Activated T-cell treated with anti-CD3 and anti-CD28 coated beads, Interleukin-2, amount 50 U/mL, for 1 hour (primary cell): ENCODE measurements around the gene THBD.
"Not testable (repeated sequence)": the region's sequence is repeated elsewhere in the genome, so short reads cannot be mapped to it uniquely, and the experiment has no call there.

Experiments used
- DNase-seq: peaks from one replicate; pipeline ENCODE4 v3.0.0-alpha.2; 2020

The THBD gene

GRCh38 chr20:23033918-23034317 lies 15.6 kb downstream of the THBD start:
- no peak for DNase-seq

GRCh38 chr20:23032750-23033078 lies 16.8 kb downstream of the THBD start:
- no peak for DNase-seq

- no peak for DNase-seq
These were observed 17.3 kb downstream of the THBD start for GRCh38 chr20:23032056-23032749.

- DNase-seq: no peak
These were observed 18.1 kb downstream of the THBD start for GRCh38 chr20:23031346-23031745.

DNA sequence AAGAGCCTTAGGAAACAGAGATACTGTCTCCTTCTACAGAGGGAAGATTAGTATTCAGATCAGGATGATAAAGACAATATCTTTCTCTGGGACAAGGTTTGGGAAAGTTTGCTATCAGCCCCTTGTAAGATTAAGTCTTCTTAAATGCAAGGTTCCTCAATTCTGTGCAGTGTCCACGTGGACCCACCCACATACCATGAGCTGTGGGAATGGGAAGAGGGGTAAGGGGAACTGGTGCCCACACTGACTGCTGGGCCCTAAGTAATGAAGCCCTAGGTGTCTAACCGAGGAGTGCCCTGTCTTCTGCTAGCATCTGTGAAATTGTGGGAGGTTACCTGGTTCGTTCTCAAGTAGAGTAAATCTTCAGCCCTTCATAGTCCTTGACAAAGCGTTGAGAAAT lies 20.1 kb downstream of the THBD start:
- no peak for DNase-seq

GRCh38 chr20:23028392-23028791 lies 21.1 kb downstream of the THBD start:
- no peak for DNase-seq

GRCh38 chr20:23027721-23028120 lies 21.8 kb downstream of the THBD start:
- no peak for DNase-seq

GRCh38 chr20:23025503-23025902 lies 24.0 kb downstream of the THBD start:
- DNase-seq: not testable (repeated sequence)

DNA sequence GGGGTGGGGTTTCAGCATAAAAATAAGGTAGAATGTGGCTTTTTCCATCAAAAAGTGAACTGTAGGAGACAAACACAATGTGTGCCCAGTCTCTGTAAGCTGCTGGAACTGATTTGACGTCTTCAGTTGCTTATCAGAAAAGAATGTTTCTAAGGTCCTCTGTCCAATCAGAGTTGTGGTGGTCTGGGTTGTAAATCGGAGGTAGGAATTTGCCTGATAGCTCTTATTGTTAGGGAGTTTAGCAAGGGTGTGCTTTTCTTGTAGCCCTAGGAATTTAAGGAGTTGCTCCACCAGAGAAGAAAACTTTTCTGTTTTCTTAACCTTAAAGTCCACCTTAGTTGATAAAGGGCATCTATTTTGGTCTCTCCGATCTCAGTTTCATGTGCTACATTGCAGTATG lies 24.8 kb downstream of the THBD start:
- no peak for DNase-seq

- DNase-seq: no peak
These were observed 25.8 kb downstream of the THBD start for GRCh38 chr20:23023621-23024177.

GRCh38 chr20:23022849-23023248 lies 26.6 kb downstream of the THBD start:
- no peak for DNase-seq

DNA sequence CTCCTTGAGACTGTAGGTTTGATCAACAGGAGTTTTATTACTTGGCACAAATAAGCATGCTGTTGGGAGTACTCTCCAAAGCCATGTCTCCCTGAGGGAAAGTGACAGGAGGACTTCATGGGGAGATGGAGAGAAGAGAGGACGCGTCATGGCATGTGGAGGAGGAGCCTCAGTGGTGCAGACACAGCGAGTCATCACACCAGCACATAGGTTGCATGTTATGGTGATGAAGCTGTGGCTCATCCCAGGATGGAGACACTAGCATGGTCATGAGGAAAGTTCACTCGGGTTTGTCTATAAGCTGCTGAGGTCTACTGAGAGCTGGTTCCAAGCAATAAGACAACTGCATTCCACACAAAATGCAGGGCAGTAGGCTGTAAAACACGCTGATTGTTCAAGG lies 27.5 kb downstream of the THBD start:
- DNase-seq: no peak

DNA sequence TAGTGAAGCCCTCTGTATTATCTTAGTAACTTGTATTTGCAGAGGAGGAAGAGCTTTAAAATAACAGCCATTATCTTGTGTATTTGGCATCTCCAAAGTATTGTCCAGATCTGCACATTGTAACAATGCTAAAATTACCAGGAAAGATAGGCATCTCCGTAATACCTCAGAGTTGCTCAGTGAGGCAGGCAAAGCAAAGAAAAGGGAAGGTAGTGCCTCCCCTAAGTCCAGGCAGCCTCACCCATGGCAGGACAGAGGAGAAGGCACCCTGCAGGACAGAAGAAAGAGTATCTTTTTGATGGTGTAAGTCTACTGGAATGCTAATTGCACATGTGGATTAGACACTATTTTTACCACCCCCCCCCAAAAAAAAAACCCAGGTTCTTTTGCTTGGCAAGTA lies 27.9 kb downstream of the THBD start:
- DNase-seq: no peak

- no peak for DNase-seq
These were observed 29.0 kb downstream of the THBD start for GRCh38 chr20:23020230-23021018.

DNA sequence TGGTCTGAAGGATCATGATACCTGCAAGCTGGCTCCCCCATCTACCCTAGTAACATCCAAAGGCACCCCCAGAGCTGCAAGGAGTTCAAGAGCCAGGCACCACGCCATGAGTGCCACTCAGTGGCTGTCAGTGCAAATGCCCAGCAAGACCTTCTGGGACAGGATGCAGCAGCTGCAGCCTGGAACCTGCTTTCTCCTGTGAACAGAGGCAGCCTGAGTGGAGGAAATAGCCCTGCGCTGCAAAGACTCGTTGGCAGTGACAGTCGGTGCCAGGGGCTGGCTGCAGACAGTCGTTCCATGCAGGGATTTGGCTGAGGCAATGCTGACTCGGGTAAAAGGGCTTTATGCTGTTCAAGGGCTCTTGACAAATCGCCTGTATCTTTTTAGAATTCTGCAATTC lies 30.1 kb downstream of the THBD start:
- no peak for DNase-seq

GRCh38 chr20:23018941-23019340 lies 30.5 kb downstream of the THBD start:
- DNase-seq: no peak

- no peak for DNase-seq
These were observed 31.0 kb downstream of the THBD start for GRCh38 chr20:23018432-23018831.

GRCh38 chr20:23017516-23017915 lies 32.0 kb downstream of the THBD start:
- DNase-seq: no peak

DNA sequence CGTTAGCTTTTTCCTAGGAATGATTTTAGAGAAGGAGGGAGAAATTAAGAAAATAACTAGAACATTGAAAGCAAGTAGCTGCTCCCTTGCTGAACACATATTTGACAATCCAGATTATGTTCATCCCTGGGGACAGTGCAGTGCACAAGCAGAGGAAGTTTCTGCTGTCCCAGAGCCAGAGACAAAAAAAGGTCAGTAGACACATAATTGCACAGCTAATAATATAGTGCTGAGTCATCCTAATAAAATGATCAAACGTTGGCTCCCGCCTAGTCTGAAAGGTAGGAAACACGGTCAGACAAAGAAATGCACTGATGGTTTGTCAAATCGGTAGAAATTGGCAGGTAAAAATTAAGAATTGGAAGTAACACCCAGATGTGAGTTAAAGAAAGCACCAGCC lies 36.0 kb downstream of the THBD start:
- DNase-seq: no peak

DNA sequence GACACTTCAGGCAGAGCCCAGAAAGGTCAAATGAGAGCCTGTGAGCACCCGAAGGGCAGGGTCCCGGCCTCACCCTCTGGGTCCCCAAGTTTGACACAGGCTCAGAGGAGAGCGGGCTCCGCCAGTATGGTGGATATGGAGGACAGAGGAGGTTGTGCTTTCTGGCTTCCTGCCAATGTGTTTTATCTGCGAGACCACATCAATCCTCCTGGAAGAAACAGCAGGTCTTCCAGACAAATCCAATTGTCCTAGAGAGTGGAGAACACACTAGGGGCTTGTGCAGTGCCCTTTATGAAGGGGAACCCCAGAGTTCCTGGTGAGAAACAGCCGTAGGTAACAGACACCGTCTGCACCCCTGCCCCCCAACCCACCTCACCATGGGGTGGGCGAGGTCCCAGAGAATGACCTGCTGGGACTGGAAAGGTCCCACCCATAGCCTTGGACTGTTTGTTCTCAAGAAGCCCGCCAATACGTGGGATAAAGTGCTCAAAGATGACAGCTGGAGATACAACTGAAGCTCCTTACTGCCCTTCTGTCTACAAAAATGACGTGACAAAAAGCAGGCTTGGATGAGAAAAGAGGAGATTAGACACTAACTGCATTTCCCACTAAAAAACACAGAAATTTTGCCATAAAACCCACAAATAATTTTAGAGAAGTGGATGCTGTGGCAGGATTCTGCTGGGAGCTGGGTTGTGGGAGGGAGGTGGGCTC lies 38.3 kb downstream of the THBD start:
- DNase-seq: no peak

DNA sequence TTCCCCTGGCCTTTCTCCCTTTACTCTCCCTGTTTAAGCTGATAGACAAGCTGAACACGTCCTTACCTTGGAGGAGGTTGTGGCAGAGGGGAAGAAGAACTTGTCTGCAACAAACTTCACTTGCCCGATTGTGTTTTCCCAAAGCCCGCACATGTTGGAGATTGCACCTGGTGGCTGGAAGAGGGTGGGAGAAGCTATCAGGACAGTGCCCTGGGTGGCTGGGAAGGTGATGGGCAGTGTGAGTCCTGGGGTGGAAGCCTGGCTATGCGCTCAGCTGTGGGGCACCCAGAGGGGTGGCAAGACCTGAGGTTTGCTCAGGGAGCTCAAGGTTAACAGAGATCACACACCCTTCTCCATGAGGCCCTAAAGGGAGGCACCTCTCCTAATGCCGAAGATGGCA lies 39.4 kb downstream of the THBD start:
- no peak for DNase-seq

GRCh38 chr20:23009636-23010035 lies 39.8 kb downstream of the THBD start:
- DNase-seq: no peak

DNA sequence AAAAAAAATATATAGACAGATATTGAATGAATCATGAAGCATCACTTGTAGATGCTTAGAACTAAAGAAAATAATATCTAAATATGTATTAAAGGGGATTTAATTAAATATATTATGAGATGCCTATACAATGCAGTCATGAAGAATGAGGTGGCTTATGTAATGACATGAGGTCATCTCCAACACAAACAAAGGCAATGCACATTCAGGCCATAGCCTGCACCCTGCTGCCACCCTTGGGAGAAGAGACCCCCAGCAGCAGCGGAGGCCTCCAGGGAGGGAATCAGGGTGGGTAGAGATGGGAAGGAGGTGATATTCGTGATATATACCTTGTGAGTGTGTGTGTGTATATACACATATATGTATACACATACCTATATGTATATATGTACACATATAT lies 40.8 kb downstream of the THBD start:
- no peak for DNase-seq
